Stimulated activated CD4-positive, alpha-beta T cell treated with anti-CD3 and anti-CD28 coated beads, Interleukin-2, amount 100 ng/mL, for 48 hours (primary cell): ENCODE data around the gene SPDEF.

Experiments used
- DNase-seq, 2 donors: peaks; one replicate each; pipeline ENCODE4 v3.0.0-alpha.2; 2020

The SPDEF gene

GRCh38 chr6:34562350-34562749 lies 6.2 kb upstream of the SPDEF start:
- no peak for DNase-seq

GRCh38 chr6:34561227-34561530 lies 5.0 kb upstream of the SPDEF start:
- no peak for DNase-seq

- no peak for DNase-seq
Observed at GRCh38 chr6:34560366-34561226, 4.5 kb upstream of the SPDEF start.

GRCh38 chr6:34559651-34560365 lies 3.7 kb upstream of the SPDEF start:
- DNase-seq, result no peak

GRCh38 chr6:34558172-34558714 lies 2.1 kb upstream of the SPDEF start:
- no peak for DNase-seq

- no peak for DNase-seq
Observed at GRCh38 chr6:34557228-34557627, 1.1 kb upstream of the SPDEF start.

- no peak for DNase-seq
Observed at GRCh38 chr6:34556493-34556892, 364 bp upstream of the SPDEF start.

- no peak for DNase-seq
Observed at GRCh38 chr6:34555328-34555727, 801 bp downstream of the SPDEF start.

- DNase-seq, result no peak
Observed at GRCh38 chr6:34555007-34555322, 1.2 kb downstream of the SPDEF start.

- no peak for DNase-seq
Observed at GRCh38 chr6:34554291-34555006, 1.7 kb downstream of the SPDEF start.

- no peak for DNase-seq
Observed at GRCh38 chr6:34553750-34554149, 2.4 kb downstream of the SPDEF start.

GRCh38 chr6:34553146-34553545 lies 3.0 kb downstream of the SPDEF start:
- no peak for DNase-seq

- DNase-seq, result no peak
Observed at GRCh38 chr6:34552620-34553019, 3.5 kb downstream of the SPDEF start.

GRCh38 chr6:34551720-34552119 lies 4.4 kb downstream of the SPDEF start:
- DNase-seq, result no peak

GRCh38 chr6:34549804-34550202 lies 6.3 kb downstream of the SPDEF start:
- no peak for DNase-seq

GRCh38 chr6:34549026-34549803 lies 6.9 kb downstream of the SPDEF start:
- DNase-seq, result no peak

GRCh38 chr6:34547701-34548644 lies 8.2 kb downstream of the SPDEF start:
- DNase-seq, result no peak

GRCh38 chr6:34546551-34547321 lies 9.4 kb downstream of the SPDEF start:
- DNase-seq, result no peak

GRCh38 chr6:34544776-34545471 lies 11.2 kb downstream of the SPDEF start:
- DNase-seq, result no peak

- no peak for DNase-seq
Observed at GRCh38 chr6:34544052-34544604, 12.0 kb downstream of the SPDEF start.
